Lower leg skin (tissue), 3 donors: Measurements from ENCODE around the gene RBM10.

Experiments used
- POLR2A ChIP-seq, 2 donors: fragments of 450-650 bp; IDR thresholded peaks; one replicate each; pipeline ENCODE4 v1.6.1; 2016 to 2017; ENCODE audit warnings: antibody characterized with exemption in 2 of 2, mild to moderate bottlenecking in 1 of 2, moderate library complexity in 1 of 2
- TF ChIP-seq, protein P1 (sequence below), 3 donors: fragments of 450-650 bp; IDR thresholded peaks; one replicate each; pipeline ENCODE4 v1.5.1; 2016; ENCODE audit warnings: antibody characterized with exemption in 3 of 3, mild to moderate bottlenecking in 3 of 3, moderate library complexity in 2 of 3

DNA sequence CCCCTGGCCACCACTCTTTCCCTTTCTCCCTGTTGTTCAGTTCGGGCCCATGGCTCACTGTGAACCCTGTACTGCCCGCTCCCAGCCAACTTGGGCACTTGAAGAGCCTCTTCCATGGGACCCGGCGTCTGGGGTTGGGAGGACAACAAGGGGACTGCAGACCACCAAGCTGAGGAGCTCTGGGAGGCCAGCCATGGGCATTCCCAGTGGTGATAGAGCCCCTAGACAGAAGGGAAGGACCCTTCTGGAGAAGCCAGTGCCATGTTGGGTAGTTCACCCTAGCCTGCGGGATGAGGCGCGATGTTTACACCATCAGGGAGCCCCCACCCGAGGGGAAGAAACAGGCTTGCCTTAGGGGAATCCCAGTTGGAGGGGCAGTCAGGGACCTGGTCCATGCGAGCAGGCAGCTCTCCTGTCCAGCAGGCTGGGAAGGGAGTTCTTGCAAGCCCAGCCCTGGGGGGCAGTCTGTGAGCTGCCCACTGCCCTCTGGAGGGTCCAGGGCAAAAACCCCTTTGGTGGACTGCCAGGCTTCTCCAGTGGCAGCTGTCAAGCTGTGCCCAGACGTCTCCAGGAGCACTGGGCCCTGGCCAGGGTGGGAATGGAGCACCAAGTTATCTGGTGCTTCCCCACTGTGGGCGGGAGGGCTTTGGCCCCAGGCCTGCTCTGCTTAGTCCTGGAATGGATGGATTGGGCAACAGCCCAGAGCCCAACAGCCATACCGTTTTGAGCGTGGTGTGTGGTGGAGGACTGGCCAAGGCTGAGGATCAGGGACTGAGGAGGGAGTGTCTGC, 24.9 kb downstream of the RBM10 start:
- TF ChIP-seq, protein P1, sequence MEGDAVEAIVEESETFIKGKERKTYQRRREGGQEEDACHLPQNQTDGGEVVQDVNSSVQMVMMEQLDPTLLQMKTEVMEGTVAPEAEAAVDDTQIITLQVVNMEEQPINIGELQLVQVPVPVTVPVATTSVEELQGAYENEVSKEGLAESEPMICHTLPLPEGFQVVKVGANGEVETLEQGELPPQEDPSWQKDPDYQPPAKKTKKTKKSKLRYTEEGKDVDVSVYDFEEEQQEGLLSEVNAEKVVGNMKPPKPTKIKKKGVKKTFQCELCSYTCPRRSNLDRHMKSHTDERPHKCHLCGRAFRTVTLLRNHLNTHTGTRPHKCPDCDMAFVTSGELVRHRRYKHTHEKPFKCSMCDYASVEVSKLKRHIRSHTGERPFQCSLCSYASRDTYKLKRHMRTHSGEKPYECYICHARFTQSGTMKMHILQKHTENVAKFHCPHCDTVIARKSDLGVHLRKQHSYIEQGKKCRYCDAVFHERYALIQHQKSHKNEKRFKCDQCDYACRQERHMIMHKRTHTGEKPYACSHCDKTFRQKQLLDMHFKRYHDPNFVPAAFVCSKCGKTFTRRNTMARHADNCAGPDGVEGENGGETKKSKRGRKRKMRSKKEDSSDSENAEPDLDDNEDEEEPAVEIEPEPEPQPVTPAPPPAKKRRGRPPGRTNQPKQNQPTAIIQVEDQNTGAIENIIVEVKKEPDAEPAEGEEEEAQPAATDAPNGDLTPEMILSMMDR (IDR thresholded peaks at IDR 0.05), result no peak
- TF ChIP-seq POLR2A (IDR thresholded peaks at IDR 0.05), result no peak
